ENCODE data around the gene CATSPER4. TPM values are rescaled to one million over a fixed set of nuclear protein-coding genes. Genes with fewer than 3 reads are reported as not detected.
A peak's percentile ranks its signal among the peaks of the same experiment; 100 is the strongest.

The CATSPER4 gene
- total RNA-seq, 1 experiment from 2014 or later, result 0.35 TPM

DNA sequence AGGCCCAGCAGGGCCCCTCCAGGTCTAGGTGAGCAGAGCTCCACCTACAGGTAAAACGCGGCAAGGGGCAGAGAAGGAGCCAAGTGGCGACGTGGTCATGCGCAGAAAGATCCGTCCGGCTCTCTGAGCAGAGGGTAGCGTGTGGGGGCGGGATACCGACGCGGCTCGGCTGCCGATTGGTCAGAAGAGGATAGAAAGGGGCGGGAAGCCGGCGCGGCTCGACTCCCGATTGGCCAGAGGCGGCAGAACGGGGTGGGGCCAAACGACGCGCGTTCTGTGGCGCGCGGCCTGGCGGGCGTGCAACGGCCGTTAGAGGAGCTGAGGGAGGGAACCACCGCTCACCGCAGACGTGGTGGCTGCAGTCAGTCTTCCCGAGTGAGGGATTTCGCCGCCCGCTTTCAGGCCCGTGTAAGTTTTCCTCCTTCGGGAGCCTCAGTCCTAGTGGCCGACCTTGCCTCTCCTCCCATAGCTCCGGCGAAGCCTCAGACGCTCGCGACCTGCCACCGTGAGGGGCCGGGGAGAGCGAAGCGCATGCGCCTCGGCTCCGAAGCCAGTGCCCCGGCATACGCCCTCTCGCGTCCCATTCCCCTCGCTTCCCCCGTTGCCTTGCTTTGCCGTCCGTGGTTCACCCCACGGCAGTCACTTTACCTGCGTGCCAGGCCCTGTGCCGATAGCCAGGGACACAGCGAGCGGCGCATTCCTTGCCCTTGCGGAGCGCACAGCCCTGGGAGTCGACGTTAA lies 43.7 kb downstream of the CATSPER4 start, which contains the start of gene CEP85:
CEP85 (plus strand) TSS at position 298 of the 741 bp plus-strand sequence. CDS start 5,584 bp downstream, outside the sequence.
- POLR2A ChIA-PET, result interaction anchor here (0.6 to 2.3 kb wide), 15 partner anchors 9 to 198 kb away, joined by 3 to 9 read pairs (median 3); partner anchors contain the start of genes CATSPER4, CD52, DHDDS and ZNF593
- ATAC-seq, result peak; percentile 96
- TF ChIP-seq, protein P1, sequence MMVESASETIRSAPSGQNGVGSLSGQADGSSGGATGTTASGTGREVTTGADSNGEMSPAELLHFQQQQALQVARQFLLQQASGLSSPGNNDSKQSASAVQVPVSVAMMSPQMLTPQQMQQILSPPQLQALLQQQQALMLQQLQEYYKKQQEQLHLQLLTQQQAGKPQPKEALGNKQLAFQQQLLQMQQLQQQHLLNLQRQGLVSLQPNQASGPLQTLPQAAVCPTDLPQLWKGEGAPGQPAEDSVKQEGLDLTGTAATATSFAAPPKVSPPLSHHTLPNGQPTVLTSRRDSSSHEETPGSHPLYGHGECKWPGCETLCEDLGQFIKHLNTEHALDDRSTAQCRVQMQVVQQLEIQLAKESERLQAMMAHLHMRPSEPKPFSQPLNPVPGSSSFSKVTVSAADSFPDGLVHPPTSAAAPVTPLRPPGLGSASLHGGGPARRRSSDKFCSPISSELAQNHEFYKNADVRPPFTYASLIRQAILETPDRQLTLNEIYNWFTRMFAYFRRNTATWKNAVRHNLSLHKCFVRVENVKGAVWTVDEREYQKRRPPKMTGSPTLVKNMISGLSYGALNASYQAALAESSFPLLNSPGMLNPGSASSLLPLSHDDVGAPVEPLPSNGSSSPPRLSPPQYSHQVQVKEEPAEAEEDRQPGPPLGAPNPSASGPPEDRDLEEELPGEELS (CRISPR knock-in tag; IDR thresholded peaks at IDR 0.05), result peak; percentile 50; the same call in 1 of the 2 replicates
- TF ChIP-seq NFYB (CRISPR knock-in tag; conservative IDR thresholded peaks at IDR 0.05; ENCODE audit: low read depth), result peak; percentile 82
- no peak for TF ChIP-seq NR3C1 (CRISPR knock-in tag; conservative IDR thresholded peaks at IDR 0.05; ENCODE audit: low read depth)
- TF ChIP-seq, protein P2, sequence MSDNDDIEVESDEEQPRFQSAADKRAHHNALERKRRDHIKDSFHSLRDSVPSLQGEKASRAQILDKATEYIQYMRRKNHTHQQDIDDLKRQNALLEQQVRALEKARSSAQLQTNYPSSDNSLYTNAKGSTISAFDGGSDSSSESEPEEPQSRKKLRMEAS (CRISPR knock-in tag; IDR thresholded peaks at IDR 0.05), result peak; percentile 88
- peak; percentile 68; the same call in 1 of the 2 replicates for TF ChIP-seq ETV6 (CRISPR knock-in tag; IDR thresholded peaks at IDR 0.05)
- TF ChIP-seq MYBL2 (CRISPR knock-in tag; IDR thresholded peaks at IDR 0.05), result peak; percentile 94; the same call in 1 of the 2 replicates
- TF ChIP-seq, protein P3, sequence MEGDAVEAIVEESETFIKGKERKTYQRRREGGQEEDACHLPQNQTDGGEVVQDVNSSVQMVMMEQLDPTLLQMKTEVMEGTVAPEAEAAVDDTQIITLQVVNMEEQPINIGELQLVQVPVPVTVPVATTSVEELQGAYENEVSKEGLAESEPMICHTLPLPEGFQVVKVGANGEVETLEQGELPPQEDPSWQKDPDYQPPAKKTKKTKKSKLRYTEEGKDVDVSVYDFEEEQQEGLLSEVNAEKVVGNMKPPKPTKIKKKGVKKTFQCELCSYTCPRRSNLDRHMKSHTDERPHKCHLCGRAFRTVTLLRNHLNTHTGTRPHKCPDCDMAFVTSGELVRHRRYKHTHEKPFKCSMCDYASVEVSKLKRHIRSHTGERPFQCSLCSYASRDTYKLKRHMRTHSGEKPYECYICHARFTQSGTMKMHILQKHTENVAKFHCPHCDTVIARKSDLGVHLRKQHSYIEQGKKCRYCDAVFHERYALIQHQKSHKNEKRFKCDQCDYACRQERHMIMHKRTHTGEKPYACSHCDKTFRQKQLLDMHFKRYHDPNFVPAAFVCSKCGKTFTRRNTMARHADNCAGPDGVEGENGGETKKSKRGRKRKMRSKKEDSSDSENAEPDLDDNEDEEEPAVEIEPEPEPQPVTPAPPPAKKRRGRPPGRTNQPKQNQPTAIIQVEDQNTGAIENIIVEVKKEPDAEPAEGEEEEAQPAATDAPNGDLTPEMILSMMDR (IDR thresholded peaks at IDR 0.05), result peak; percentile 49; the same call in 1 of the 2 replicates
- TF ChIP-seq SP1 (CRISPR knock-in tag; conservative IDR thresholded peaks at IDR 0.05), result peak; percentile 90
- TF ChIP-seq ZNF121 (CRISPR knock-in tag; IDR thresholded peaks at IDR 0.05), result no peak
- TF ChIP-seq, protein P4, sequence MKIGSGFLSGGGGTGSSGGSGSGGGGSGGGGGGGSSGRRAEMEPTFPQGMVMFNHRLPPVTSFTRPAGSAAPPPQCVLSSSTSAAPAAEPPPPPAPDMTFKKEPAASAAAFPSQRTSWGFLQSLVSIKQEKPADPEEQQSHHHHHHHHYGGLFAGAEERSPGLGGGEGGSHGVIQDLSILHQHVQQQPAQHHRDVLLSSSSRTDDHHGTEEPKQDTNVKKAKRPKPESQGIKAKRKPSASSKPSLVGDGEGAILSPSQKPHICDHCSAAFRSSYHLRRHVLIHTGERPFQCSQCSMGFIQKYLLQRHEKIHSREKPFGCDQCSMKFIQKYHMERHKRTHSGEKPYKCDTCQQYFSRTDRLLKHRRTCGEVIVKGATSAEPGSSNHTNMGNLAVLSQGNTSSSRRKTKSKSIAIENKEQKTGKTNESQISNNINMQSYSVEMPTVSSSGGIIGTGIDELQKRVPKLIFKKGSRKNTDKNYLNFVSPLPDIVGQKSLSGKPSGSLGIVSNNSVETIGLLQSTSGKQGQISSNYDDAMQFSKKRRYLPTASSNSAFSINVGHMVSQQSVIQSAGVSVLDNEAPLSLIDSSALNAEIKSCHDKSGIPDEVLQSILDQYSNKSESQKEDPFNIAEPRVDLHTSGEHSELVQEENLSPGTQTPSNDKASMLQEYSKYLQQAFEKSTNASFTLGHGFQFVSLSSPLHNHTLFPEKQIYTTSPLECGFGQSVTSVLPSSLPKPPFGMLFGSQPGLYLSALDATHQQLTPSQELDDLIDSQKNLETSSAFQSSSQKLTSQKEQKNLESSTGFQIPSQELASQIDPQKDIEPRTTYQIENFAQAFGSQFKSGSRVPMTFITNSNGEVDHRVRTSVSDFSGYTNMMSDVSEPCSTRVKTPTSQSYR (CRISPR knock-in tag; IDR thresholded peaks at IDR 0.05), result no peak
- 0 out of 2 replicates have a peak, but pooled peaks have one; percentile 5 for TF ChIP-seq NFE2L1 (CRISPR knock-in tag; IDR thresholded peaks at IDR 0.05)
- peak; percentile 48; the same call in 1 of the 2 replicates for TF ChIP-seq FOXP1 (CRISPR knock-in tag; IDR thresholded peaks at IDR 0.05; ENCODE audit: borderline replicate concordance)
- TF ChIP-seq, protein P5, sequence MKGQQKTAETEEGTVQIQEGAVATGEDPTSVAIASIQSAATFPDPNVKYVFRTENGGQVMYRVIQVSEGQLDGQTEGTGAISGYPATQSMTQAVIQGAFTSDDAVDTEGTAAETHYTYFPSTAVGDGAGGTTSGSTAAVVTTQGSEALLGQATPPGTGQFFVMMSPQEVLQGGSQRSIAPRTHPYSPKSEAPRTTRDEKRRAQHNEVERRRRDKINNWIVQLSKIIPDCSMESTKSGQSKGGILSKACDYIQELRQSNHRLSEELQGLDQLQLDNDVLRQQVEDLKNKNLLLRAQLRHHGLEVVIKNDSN (CRISPR knock-in tag; IDR thresholded peaks at IDR 0.05), result 0 out of 2 replicates have a peak, but pooled peaks have one; percentile 9
- TF ChIP-seq, protein P6, sequence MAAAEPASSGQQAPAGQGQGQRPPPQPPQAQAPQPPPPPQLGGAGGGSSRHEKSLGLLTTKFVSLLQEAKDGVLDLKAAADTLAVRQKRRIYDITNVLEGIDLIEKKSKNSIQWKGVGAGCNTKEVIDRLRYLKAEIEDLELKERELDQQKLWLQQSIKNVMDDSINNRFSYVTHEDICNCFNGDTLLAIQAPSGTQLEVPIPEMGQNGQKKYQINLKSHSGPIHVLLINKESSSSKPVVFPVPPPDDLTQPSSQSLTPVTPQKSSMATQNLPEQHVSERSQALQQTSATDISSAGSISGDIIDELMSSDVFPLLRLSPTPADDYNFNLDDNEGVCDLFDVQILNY (CRISPR knock-in tag; IDR thresholded peaks at IDR 0.05), result peak; percentile 77; the same call in 1 of the 2 replicates
- TF ChIP-seq ZNF138 (CRISPR knock-in tag; conservative IDR thresholded peaks at IDR 0.05), result no peak
- peak; percentile 16; the same call in 1 of the 2 replicates for TF ChIP-seq SMAD3 (CRISPR knock-in tag; IDR thresholded peaks at IDR 0.05; ENCODE audit: borderline replicate concordance)
- TF ChIP-seq, protein P7, sequence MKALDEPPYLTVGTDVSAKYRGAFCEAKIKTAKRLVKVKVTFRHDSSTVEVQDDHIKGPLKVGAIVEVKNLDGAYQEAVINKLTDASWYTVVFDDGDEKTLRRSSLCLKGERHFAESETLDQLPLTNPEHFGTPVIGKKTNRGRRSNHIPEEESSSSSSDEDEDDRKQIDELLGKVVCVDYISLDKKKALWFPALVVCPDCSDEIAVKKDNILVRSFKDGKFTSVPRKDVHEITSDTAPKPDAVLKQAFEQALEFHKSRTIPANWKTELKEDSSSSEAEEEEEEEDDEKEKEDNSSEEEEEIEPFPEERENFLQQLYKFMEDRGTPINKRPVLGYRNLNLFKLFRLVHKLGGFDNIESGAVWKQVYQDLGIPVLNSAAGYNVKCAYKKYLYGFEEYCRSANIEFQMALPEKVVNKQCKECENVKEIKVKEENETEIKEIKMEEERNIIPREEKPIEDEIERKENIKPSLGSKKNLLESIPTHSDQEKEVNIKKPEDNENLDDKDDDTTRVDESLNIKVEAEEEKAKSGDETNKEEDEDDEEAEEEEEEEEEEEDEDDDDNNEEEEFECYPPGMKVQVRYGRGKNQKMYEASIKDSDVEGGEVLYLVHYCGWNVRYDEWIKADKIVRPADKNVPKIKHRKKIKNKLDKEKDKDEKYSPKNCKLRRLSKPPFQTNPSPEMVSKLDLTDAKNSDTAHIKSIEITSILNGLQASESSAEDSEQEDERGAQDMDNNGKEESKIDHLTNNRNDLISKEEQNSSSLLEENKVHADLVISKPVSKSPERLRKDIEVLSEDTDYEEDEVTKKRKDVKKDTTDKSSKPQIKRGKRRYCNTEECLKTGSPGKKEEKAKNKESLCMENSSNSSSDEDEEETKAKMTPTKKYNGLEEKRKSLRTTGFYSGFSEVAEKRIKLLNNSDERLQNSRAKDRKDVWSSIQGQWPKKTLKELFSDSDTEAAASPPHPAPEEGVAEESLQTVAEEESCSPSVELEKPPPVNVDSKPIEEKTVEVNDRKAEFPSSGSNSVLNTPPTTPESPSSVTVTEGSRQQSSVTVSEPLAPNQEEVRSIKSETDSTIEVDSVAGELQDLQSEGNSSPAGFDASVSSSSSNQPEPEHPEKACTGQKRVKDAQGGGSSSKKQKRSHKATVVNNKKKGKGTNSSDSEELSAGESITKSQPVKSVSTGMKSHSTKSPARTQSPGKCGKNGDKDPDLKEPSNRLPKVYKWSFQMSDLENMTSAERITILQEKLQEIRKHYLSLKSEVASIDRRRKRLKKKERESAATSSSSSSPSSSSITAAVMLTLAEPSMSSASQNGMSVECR (CRISPR knock-in tag; IDR thresholded peaks at IDR 0.05; ENCODE audit: borderline replicate concordance), result peak; percentile 39; the same call in 1 of the 2 replicates
- TF ChIP-seq, protein P8, sequence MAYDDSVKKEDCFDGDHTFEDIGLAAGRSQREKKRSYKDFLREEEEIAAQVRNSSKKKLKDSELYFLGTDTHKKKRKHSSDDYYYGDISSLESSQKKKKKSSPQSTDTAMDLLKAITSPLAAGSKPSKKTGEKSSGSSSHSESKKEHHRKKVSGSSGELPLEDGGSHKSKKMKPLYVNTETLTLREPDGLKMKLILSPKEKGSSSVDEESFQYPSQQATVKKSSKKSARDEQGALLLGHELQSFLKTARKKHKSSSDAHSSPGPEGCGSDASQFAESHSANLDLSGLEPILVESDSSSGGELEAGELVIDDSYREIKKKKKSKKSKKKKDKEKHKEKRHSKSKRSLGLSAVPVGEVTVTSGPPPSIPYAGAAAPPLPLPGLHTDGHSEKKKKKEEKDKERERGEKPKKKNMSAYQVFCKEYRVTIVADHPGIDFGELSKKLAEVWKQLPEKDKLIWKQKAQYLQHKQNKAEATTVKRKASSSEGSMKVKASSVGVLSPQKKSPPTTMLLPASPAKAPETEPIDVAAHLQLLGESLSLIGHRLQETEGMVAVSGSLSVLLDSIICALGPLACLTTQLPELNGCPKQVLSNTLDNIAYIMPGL (CRISPR knock-in tag; IDR thresholded peaks at IDR 0.05), result peak; percentile 81
- 0 out of 2 replicates have a peak, but pooled peaks have one; percentile 10 for TF ChIP-seq GABPB1 (CRISPR knock-in tag; IDR thresholded peaks at IDR 0.05)

More for the DNA sequence above, 43.7 kb downstream of the CATSPER4 start, which contains the start of gene CEP85:
- CTCF ChIA-PET, result interaction anchor here (0.5 to 6.1 kb wide), 84 partner anchors 10 to 1366 kb away, joined by 3 to 165 read pairs (median 4); partner anchors contain the start of genes C1orf232, CATSPER4, CD52 and CNKSR1
- Mint-ChIP-seq H3K9me3 (peaks cover 6% of the 10 kb centered on the region; the same call in 1 of the 2 replicates), H3K27me3 (ENCODE audit: low read depth) (peaks cover 4% of the 10 kb centered on the region), H3K27ac (peak within 1 kb of the TSS; percentile 87), H3K4me3 (peak within 1 kb of the TSS; percentile 99), H3K4me1 (peaks cover 25% of the 10 kb centered on the region), H3K36me3 (peaks cover 23% of the 10 kb centered on the region)
- peak; percentile 99 for DNase-seq (ENCODE audit: low spot score)
